ENCODE data around the gene SEC23A. TPM values are rescaled to one million over a fixed set of nuclear protein-coding genes. Genes with fewer than 3 reads are reported as not detected.
"Not testable (repeated sequence)": the region's sequence is repeated elsewhere in the genome, so short reads cannot be mapped to it uniquely, and the experiment has no call there.

The SEC23A gene
- total and polyA plus RNA-seq, 2 donors (not counting 1 experiment from before 2014, with no cell fraction given): 13.2 to 52.3 TPM

DNA sequence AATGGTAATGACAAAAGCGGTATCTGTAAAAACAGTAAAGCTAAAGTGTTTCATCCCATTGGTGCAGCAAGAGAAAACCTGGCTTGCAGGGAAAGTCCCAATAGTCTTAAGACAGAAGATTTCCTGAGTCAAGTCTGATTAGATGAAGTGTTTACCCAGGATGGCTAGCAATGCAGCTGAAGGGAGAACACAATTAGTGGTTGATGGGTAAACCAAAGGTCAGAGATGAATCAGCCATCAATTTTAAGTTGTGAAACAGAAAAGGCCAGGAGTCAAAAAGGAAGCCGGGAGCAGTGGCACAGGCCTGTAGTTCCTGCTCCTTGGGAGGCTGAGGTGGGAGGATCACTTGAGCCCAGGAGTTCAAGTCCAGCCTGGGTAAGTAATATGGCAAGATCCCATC lies 52.6 kb downstream of the SEC23A start:
- peaks cover 3% of the 10 kb centered on the region for H3K79me2 ChIP-seq (ENCODE audit: control insufficient read depth, insufficient read depth, low read length)
- no peaks in the 10 kb centered on the region for H3K27me3 Mint-ChIP-seq
- H3K9me3 Mint-ChIP-seq (ENCODE audit: insufficient read depth): peaks cover 4% of the 10 kb centered on the region
- no peak overlapping the region for H2AFZ ChIP-seq (ENCODE audit: insufficient read depth, low read depth, low read length, poor library complexity, severe bottlenecking)
- intact Hi-C loops (cut with micrococcal nuclease): no loop called here
- H3K27ac Mint-ChIP-seq: no peak overlapping the region
- ATAC-seq (ENCODE audit: low read depth) (no peak), DNase-seq (no peak)
- H4K20me1 ChIP-seq (ENCODE audit: control insufficient read depth, insufficient read depth, low read length, poor library complexity, severe bottlenecking): no peaks in the 10 kb centered on the region
- no peak overlapping the region for H3K4me3 Mint-ChIP-seq
- no peak for TF ChIP-seq CTCF (IDR thresholded peaks at IDR 0.05)
- no peak for TF ChIP-seq EZH2 (IDR thresholded peaks at IDR 0.05; ENCODE audit: borderline replicate concordance, insufficient read depth, low read depth, low read length, poor library complexity, severe bottlenecking)
- H3K4me1 Mint-ChIP-seq: no peaks in the 10 kb centered on the region
- H3K4me3 ChIP-seq (ENCODE audit: control extremely low read depth in 1 of 5, extremely low read depth in 1 of 5, insufficient read depth in 1 of 5, low read depth in 2 of 5, low read length in 4 of 5): no peak overlapping the region
- WGBS (ENCODE audit: insufficient coverage): 82% methylated on average over 2 of the region's 2 CpGs
- H3K9ac ChIP-seq (ENCODE audit: low read length): no peak overlapping the region
- H3K27me3 ChIP-seq (replicated peaks in 1 of 4; ENCODE audit: control extremely low read depth in 1 of 4, control insufficient read depth in 3 of 4, insufficient read depth in 4 of 4, low read length in 3 of 4): no peaks in the 10 kb centered on the region
- ChIA-PET POLR2A (no interaction called here), CTCF (no interaction called here)
- no peak overlapping the region for H3K4me2 ChIP-seq (replicated peaks; ENCODE audit: low read depth, low read length, poor library complexity, severe bottlenecking)
- H3K4me1 ChIP-seq (ENCODE audit: control insufficient read depth in 2 of 2, insufficient read depth in 2 of 2, low read length in 2 of 2): no peaks in the 10 kb centered on the region
- H3K9me3 ChIP-seq (ENCODE audit: control extremely low read depth in 1 of 3, control insufficient read depth in 2 of 3, insufficient read depth in 1 of 3, low read length in 2 of 3): peaks cover 8 to 17% (median 9%) of the 10 kb centered on the region in 3 donors
- no peak overlapping the region for H3K27ac ChIP-seq (ENCODE audit: low read length in 2 of 2)
- peaks cover 24 to 87% of the 10 kb centered on the region in 2 experiments for H3K36me3 ChIP-seq (replicated peaks in 1 of 2; ENCODE audit: control extremely low read depth in 1 of 2, control insufficient read depth in 1 of 2, extremely low read depth in 1 of 2, insufficient read depth in 2 of 2, low read length in 1 of 2)

DNA sequence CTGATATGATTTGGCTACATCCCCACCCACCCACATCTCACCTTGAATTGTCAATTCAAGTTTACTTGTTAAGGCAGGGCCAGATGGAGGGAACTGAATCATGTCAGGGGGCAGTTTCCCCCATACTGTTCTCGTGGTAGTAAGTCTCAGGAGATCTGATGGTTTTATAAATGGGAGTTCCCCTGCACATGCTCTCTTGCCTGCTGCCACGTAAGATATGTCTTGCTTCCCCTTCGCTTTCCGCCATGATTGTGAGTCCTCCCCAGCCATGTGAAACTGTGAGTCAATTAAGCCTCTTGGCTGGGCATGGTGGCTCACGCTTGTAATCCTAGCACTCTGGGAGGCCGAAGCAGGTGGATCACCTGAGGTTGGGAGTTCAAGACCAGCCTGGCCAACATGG lies 57.1 kb downstream of the SEC23A start:
- H2AFZ ChIP-seq (ENCODE audit: insufficient read depth, low read depth, low read length, poor library complexity, severe bottlenecking); H3K9me3 ChIP-seq (ENCODE audit: control extremely low read depth in 1 of 3, control insufficient read depth in 2 of 3, insufficient read depth in 1 of 3, low read length in 2 of 3); DNase-seq; H3K79me2 ChIP-seq (ENCODE audit: control insufficient read depth, insufficient read depth, low read length); intact Hi-C loops (cut with micrococcal nuclease); H3K4me3 Mint-ChIP-seq; H3K4me1 ChIP-seq (ENCODE audit: control insufficient read depth in 2 of 2, insufficient read depth in 2 of 2, low read length in 2 of 2); ATAC-seq (ENCODE audit: low read depth); H3K9me3 Mint-ChIP-seq (ENCODE audit: insufficient read depth); POLR2A ChIA-PET; H3K27me3 ChIP-seq (replicated peaks in 1 of 4; ENCODE audit: control extremely low read depth in 1 of 4, control insufficient read depth in 3 of 4, insufficient read depth in 4 of 4, low read length in 3 of 4); H3K9ac ChIP-seq (ENCODE audit: low read length); H3K27ac Mint-ChIP-seq; CTCF ChIA-PET; H3K4me2 ChIP-seq (replicated peaks; ENCODE audit: low read depth, low read length, poor library complexity, severe bottlenecking); H4K20me1 ChIP-seq (ENCODE audit: control insufficient read depth, insufficient read depth, low read length, poor library complexity, severe bottlenecking); H3K4me3 ChIP-seq (ENCODE audit: control extremely low read depth in 1 of 5, extremely low read depth in 1 of 5, insufficient read depth in 1 of 5, low read depth in 2 of 5, low read length in 4 of 5); H3K4me1 Mint-ChIP-seq; H3K27me3 Mint-ChIP-seq; H3K27ac ChIP-seq (ENCODE audit: low read length in 2 of 2): not testable (repeated sequence)
- WGBS (ENCODE audit: insufficient coverage): 58% methylated on average over 6 of the region's 6 CpGs
- H3K36me3 ChIP-seq (replicated peaks in 1 of 2; ENCODE audit: control extremely low read depth in 1 of 2, control insufficient read depth in 1 of 2, extremely low read depth in 1 of 2, insufficient read depth in 2 of 2, low read length in 1 of 2): peaks cover 2 to 72% of the 10 kb centered on the region in 2 experiments

Measured in B cell (primary cell).